Measurements from ENCODE around the gene ARFGAP2.

DNA sequence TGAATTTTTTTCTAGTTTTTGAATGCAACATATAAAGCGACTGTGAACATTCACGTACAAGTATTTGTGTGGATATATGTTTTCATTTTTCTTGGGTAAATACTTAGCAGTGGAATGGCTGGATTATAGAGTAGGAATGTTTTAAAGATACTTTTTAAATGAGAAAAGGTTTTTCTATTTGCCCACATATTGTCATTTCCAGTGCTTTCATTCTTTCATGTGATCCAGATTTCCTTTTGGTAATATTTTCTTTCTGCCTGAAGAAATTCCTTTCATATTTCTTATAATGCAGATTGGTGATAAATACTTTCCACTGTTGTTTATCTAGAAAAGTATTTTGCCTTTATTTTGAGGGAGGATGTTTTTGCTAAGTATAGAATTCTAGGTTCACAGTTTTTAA lies 46.0 kb upstream of the ARFGAP2 start:
- TF ChIP-seq GATA3 (IDR thresholded peaks at IDR 0.05; ENCODE audit: low read depth, low read length) (no peak), GATA2 (IDR thresholded peaks at IDR 0.05; ENCODE audit: low read depth, low read length) (no peak)

Data from SH-SY5Y (cell line).